K562 (cell line): ENCODE data around the gene XPA. TPM values are rescaled to one million over a fixed set of nuclear protein-coding genes. Genes with fewer than 3 reads are reported as not detected.
A peak's percentile ranks its signal among the peaks of the same experiment; 100 is the strongest.

ENCODE experiments used
- ATAC-seq: fragments of 200-7000 bp; cut with Tn5 transposase; 3 replicates; pipeline ENCODE4 v1.9.1; 2020; ENCODE audit warnings: moderate library complexity
- BruUV-seq: library from RNA; stranded (reverse); fragments of 400-500 nt; replicated peaks from 2 replicates; lab custom pipeline; 2021; lab: Mats Ljungman, UMichigan
- CTCF ChIA-PET: fragments of 300-600 bp; formaldehyde crosslinking; extraction: SDS; loops from one replicate; lab custom pipeline; 2021; ENCODE audit warnings: low intra/inter-chr PET ratio; lab: Yijun Ruan, JAX
- POLR2A ChIA-PET: fragments of 300-600, 350-650 bp; sonication (Branson Sonifier 250); formaldehyde crosslinking; extraction: SDS; loops from one replicate; lab custom pipeline; 2021; ENCODE audit warnings: antibody characterized with exemption, inconsistent platforms; lab: Yijun Ruan, JAX
- DNase-seq, 4 experiments: peaks; one replicate each; pipeline versions ENCODE4 v3.0.0 to v3.0.0-alpha.2; 2011 to 2018; ENCODE audit warnings: low spot score in 3 of 4, mixed read lengths in 3 of 4; ENCODE audit errors: extremely low read depth in 1 of 4
- FAIRE-seq: peaks from 2 replicates; lab custom pipeline; 2011; peaks lifted over from hg19 to GRCh38; lab: Jason Lieb, UNC
- H2AFZ ChIP-seq: 2 replicates; pipeline ENCODE4 v1.6.0; 2011; ENCODE audit warnings: low read depth, low read length, control low read depth, inconsistent platforms
- H3K27ac ChIP-seq: fragments of 200-600 bp; 3 replicates; pipeline ENCODE4 v1.8.0; 2011; ENCODE audit warnings: low read depth, mild to moderate bottlenecking, control low read depth, inconsistent platforms, low read length, moderate library complexity, mixed read lengths; ENCODE audit errors: extremely low read depth
- H3K27me3 ChIP-seq, 2 experiments: fragments of 300-600 bp in 1 of 2; 2 replicates in 1 of 2; 3 replicates in 1 of 2; pipeline versions ENCODE4 v1.6.0 to v1.8.0; 2011; ENCODE audit warnings: inconsistent platforms in 2 of 2, low read length in 2 of 2, mild to moderate bottlenecking in 1 of 2, mixed read lengths in 1 of 2, moderate library complexity in 1 of 2; ENCODE audit not compliant: control insufficient read depth in 2 of 2, insufficient read depth in 2 of 2
- H3K36me3 ChIP-seq: fragments of 300-600 bp; 3 replicates; pipeline ENCODE4 v1.8.0; 2011; ENCODE audit warnings: mild to moderate bottlenecking, low read length, inconsistent platforms; ENCODE audit not compliant: control insufficient read depth, insufficient read depth
- H3K4me1 ChIP-seq, 2 experiments: fragments of 200-600 bp in 1 of 2; replicated peaks in 1 of 2; 2 replicates in 1 of 2; 3 replicates in 1 of 2; pipeline versions ENCODE4 v1.5.1 to v1.8.0; 2011; ENCODE audit warnings: inconsistent platforms in 2 of 2, low read length in 2 of 2, mild to moderate bottlenecking in 1 of 2, mixed read lengths in 1 of 2, moderate library complexity in 1 of 2; ENCODE audit not compliant: control insufficient read depth in 2 of 2, insufficient read depth in 2 of 2
- H3K4me2 ChIP-seq: 2 replicates; pipeline ENCODE4 v1.6.1; 2011; ENCODE audit warnings: low read length, control low read depth, inconsistent platforms, mixed read lengths; ENCODE audit not compliant: insufficient read depth
- H3K4me3 ChIP-seq: fragments of 200-600 bp; sonication (generic), shearing (Covaris generic); 2 replicates; pipeline ENCODE4 v1.5.1; 2016; ENCODE audit warnings: control low read depth, inconsistent platforms
- H3K79me2 ChIP-seq: fragments of 200-600 bp; 3 replicates; pipeline ENCODE4 v1.8.0; 2011; ENCODE audit warnings: low read length, inconsistent platforms; ENCODE audit not compliant: control insufficient read depth, insufficient read depth
- H3K9ac ChIP-seq, 2 experiments: 2 replicates each; pipeline versions ENCODE4 v1.6.0 to v1.6.1; 2011; ENCODE audit warnings: low read depth in 2 of 2, low read length in 2 of 2, control low read depth in 1 of 2, inconsistent platforms in 1 of 2, mild to moderate bottlenecking in 1 of 2, mixed read lengths in 1 of 2; ENCODE audit not compliant: insufficient read depth in 1 of 2
- H3K9me1 ChIP-seq: one replicate; pipeline ENCODE4 v1.6.0; 2011; ENCODE audit warnings: inconsistent platforms, mild to moderate bottlenecking, low read length, moderate library complexity; ENCODE audit not compliant: control insufficient read depth, insufficient read depth
- H3K9me3 ChIP-seq: replicated peaks from 2 replicates; pipeline ENCODE4 v1.5.1; 2011; ENCODE audit warnings: low read depth, low read length, inconsistent platforms; ENCODE audit not compliant: control insufficient read depth, insufficient read depth
- H4K20me1 ChIP-seq: replicated peaks from 2 replicates; pipeline ENCODE4 v1.6.1; 2011; ENCODE audit warnings: low read length, inconsistent platforms, mixed read lengths; ENCODE audit not compliant: control insufficient read depth, insufficient read depth
- FOS ChIP-seq: IDR thresholded peaks from 3 replicates; pipeline ENCODE4 v1.6.1; 2011; ENCODE audit not compliant: insufficient read length; ENCODE audit errors: extremely low read depth
- HDAC8 ChIP-seq: fragments of 450-650 bp; IDR thresholded peaks from 2 replicates; pipeline ENCODE4 v1.6.1; 2016; ENCODE audit warnings: mild to moderate bottlenecking, missing genetic modification characterization, moderate library complexity, missing compliant biosample characterization
- RAD51 ChIP-seq: fragments of 450-650 bp; IDR thresholded peaks from 2 replicates; pipeline ENCODE4 v1.7.1; 2016; ENCODE audit warnings: low read depth, mild to moderate bottlenecking, borderline replicate concordance
- RBFOX2 ChIP-seq: fragments of 200-400 bp; formaldehyde crosslinking; IDR thresholded peaks from 2 replicates; pipeline ENCODE4 v1.6.1; 2017; ENCODE audit warnings: low read depth, mild to moderate bottlenecking, low read length, moderate library complexity
- RBM25 ChIP-seq: fragments of 200-400 bp; formaldehyde crosslinking; IDR thresholded peaks from 2 replicates; pipeline ENCODE4 v1.6.1; 2018; ENCODE audit warnings: low read length, low read depth, moderate library complexity; ENCODE audit not compliant: severe bottlenecking
- RERE ChIP-seq: sonication (generic); formaldehyde crosslinking; IDR thresholded peaks from 2 replicates; pipeline ENCODE4 v1.8.0; 2023; ENCODE audit warnings: missing genetic modification reagents, mild to moderate bottlenecking, borderline replicate concordance
- TEAD1 ChIP-seq, 2 experiments: fragments of 450-650 bp in 1 of 2; sonication (generic) in 1 of 2; formaldehyde crosslinking; IDR thresholded peaks; 2 replicates each; pipeline versions ENCODE4 v1.4.0 to v1.8.0; 2020 to 2022; ENCODE audit warnings: mild to moderate bottlenecking in 2 of 2, missing genetic modification reagents in 1 of 2
- TFE3 ChIP-seq: fragments of 450-650 bp; formaldehyde crosslinking; IDR thresholded peaks from 2 replicates; pipeline ENCODE4 v1.4.0; 2020; ENCODE audit warnings: mild to moderate bottlenecking, mixed read lengths
- ZNF780A ChIP-seq: fragments of 250-450 bp; sonication (Bioruptor Pico); IDR thresholded peaks from 2 replicates; pipeline ENCODE4 v1.5.0; 2021; ENCODE audit warnings: mild to moderate bottlenecking
- WGBS: fragments of 100-300 bp; shearing (Covaris generic); methylation state at CpG from one replicate; pipeline ENCODE4 v1.1.6; 2016; ENCODE audit warnings: low coverage, mixed read lengths; ENCODE audit not compliant: insufficient coverage; ENCODE audit errors: missing lambda C conversion rate; 5-methylcytosine and 5-hydroxymethylcytosine counted together
- in situ Hi-C: fragments of 300-500 bp; cut with MboI; formaldehyde crosslinking; loops from 4 replicates; pipeline ENCODE4 v1.15.0; 2018; ENCODE audit warnings: inconsistent platforms, mixed read lengths
- intact Hi-C: fragments of 100-400 bp; cut with micrococcal nuclease; formaldehyde crosslinking; loops from 2 replicates; pipeline ENCODE4 v1.14.2; 2022
- polyA plus RNA-seq, 8 experiments: library from polyadenylated mRNA; depleted of rRNA in 4 of 8; stranded (reverse) in 5 of 8; unstranded in 3 of 8; fragments of >200 nt; fragmentation: Nextera tagmentation in 2 of 8; fragmentation: Illumina TruSeq in 1 of 8; extraction: Ambion mirVana in 2 of 8; extraction: Trizol in 1 of 8; gene quantifications; 2 replicates each; pipeline versions ENCODE4 v1.2.1 to v1.2.3, GENCODE V29; 2011 to 2014; ENCODE audit warnings: inconsistent platforms in 1 of 8, missing spikeins in 1 of 8
- total RNA-seq, 7 experiments: library from RNA; depleted of rRNA in 6 of 7; stranded (reverse); fragments of >200 nt in 6 of 7; fragmentation: Illumina TruSeq in 2 of 7; extraction: Trizol in 2 of 7; gene quantifications; 2 replicates each; pipeline versions ENCODE4 v1.2.1 to v1.2.3, GENCODE V29; 2011 to 2021; ENCODE audit warnings: low replicate concordance in 1 of 7

The XPA gene
- total and polyA plus RNA-seq, 9 of the 15 experiments (the other 6 are each of a cell fraction or from before 2014, with no cell fraction given) = 5.1 to 18.2 (median 14.1) TPM

- no TSS peak for BruUV-seq
- Histone ChIP-seq H2AFZ (peak overlapping the region; percentile 87), H3K27me3 (peaks cover 17 to 57% of the 10 kb centered on the region in 2 experiments), H4K20me1 (no peaks in the 10 kb centered on the region; the same call in 1 of the 2 replicates), H3K79me2 (no peaks in the 10 kb centered on the region), H3K9me1 (no peaks in the 10 kb centered on the region), H3K9ac (no peak overlapping the region), H3K36me3 (no peaks in the 10 kb centered on the region), H3K4me3 (no peak overlapping the region), H3K4me2 (peak overlapping the region; percentile 49), H3K4me1 (peaks cover 0 to 10% of the 10 kb centered on the region in 2 experiments; a peak in 4 of 5 replicates), H3K9me3 (no peaks in the 10 kb centered on the region), H3K27ac (no peak overlapping the region)
- WGBS = 6% methylated on average over 3 of the region's 3 CpGs
- in situ Hi-C loops (no loop called here), intact Hi-C loops (no loop called here)
- peak; percentile 54 to 92 (median 88) for DNase-seq
- FAIRE-seq = peak; percentile 93
- CTCF ChIA-PET = no interaction called here
- ATAC-seq = peak; percentile 84
- POLR2A ChIA-PET = interaction anchor here (0.7 to 1.3 kb wide), 4 partner anchors 8 to 245 kb away, joined by 3 to 5 read pairs (median 4); no protein-coding TSS in a partner anchor
- TF ChIP-seq TEAD1 (CRISPR knock-in tag; IDR thresholded peaks at IDR 0.05) = 0 out of 4 replicates have a peak, but pooled peaks of 1 of the 2 experiments have one; percentile 32
- peak; percentile 82 for TF ChIP-seq FOS
- TF ChIP-seq RBFOX2 = no peak
- peak; percentile 39 for TF ChIP-seq RBM25
- peak; percentile 97 for TF ChIP-seq TFE3 (CRISPR knock-in tag)
- TF ChIP-seq ZNF780A (CRISPR knock-in tag) = no peak
- no peak for TF ChIP-seq HDAC8 (tag)
- TF ChIP-seq RERE (CRISPR knock-in tag) = no peak
- TF ChIP-seq RAD51 = peak; percentile 97
Measured at GRCh38 chr9:97737429-97737828, 40.3 kb upstream of the XPA start.
